HEK293T (cell line): Measurements from ENCODE around the gene SMARCD1.

Experiments
- CTCF ChIA-PET: fragments of 350-600 bp; formaldehyde crosslinking; extraction: SDS; loops from one replicate; lab custom pipeline; 2021; ENCODE audit warnings: antibody characterized with exemption, inconsistent platforms; lab: Yijun Ruan, JAX
- POLR2A ChIA-PET: fragments of 350-600 bp; formaldehyde crosslinking; extraction: SDS; loops from one replicate; lab custom pipeline; 2020; ENCODE audit warnings: antibody characterized with exemption, inconsistent platforms; lab: Yijun Ruan, JAX
- DNase-seq: peaks from one replicate; pipeline ENCODE4 v3.0.0; 2012; ENCODE audit warnings: mixed read lengths; ENCODE audit errors: extremely low spot score
- ARNT ChIP-seq: fragments of 450-650 bp; IDR thresholded peaks from 2 replicates; pipeline ENCODE4 v1.6.1; 2017; ENCODE audit warnings: mild to moderate bottlenecking
- BHLHE40 ChIP-seq: fragments of 450-650 bp; IDR thresholded peaks from 2 replicates; pipeline ENCODE4 v1.6.1; 2016; ENCODE audit warnings: mild to moderate bottlenecking, moderate library complexity, borderline replicate concordance
- CTBP1 ChIP-seq: fragments of 450-650 bp; IDR thresholded peaks from 2 replicates; pipeline ENCODE4 v1.6.1; 2016; ENCODE audit warnings: borderline replicate concordance
- ELF4 ChIP-seq: fragments of 450-650 bp; IDR thresholded peaks from 2 replicates; pipeline ENCODE4 v1.6.1; 2017; ENCODE audit warnings: antibody characterized with exemption
- FOXA1 ChIP-seq: fragments of 450-650 bp; IDR thresholded peaks from 2 replicates; pipeline ENCODE4 v1.6.1; 2016; ENCODE audit warnings: mild to moderate bottlenecking
- FOXK2 ChIP-seq: fragments of 450-650 bp; IDR thresholded peaks from 2 replicates; pipeline ENCODE4 v1.6.1; 2016; ENCODE audit warnings: mild to moderate bottlenecking
- FOXM1 ChIP-seq: fragments of 450-650 bp; IDR thresholded peaks from 2 replicates; pipeline ENCODE4 v1.6.1; 2017; ENCODE audit warnings: mild to moderate bottlenecking, borderline replicate concordance
- HDGF ChIP-seq: fragments of 450-650 bp; IDR thresholded peaks from 2 replicates; pipeline ENCODE4 v1.6.1; 2017; ENCODE audit warnings: antibody characterized with exemption, borderline replicate concordance
- L3MBTL2 ChIP-seq: fragments of 450-650 bp; conservative IDR thresholded peaks from 2 replicates; pipeline ENCODE4 v1.6.1; 2016; ENCODE audit warnings: mild to moderate bottlenecking
- LEF1 ChIP-seq: fragments of 450-650 bp; IDR thresholded peaks from 2 replicates; pipeline ENCODE4 v1.6.1; 2017; ENCODE audit warnings: mild to moderate bottlenecking, borderline replicate concordance
- NFRKB ChIP-seq: fragments of 450-650 bp; IDR thresholded peaks from 2 replicates; pipeline ENCODE4 v1.6.1; 2016; ENCODE audit warnings: mild to moderate bottlenecking, moderate library complexity
- PKNOX1 ChIP-seq: fragments of 450-650 bp; IDR thresholded peaks from 2 replicates; pipeline ENCODE4 v1.6.1; 2016
- SP1 ChIP-seq: fragments of 450-650 bp; IDR thresholded peaks from 2 replicates; pipeline ENCODE4 v1.6.1; 2017
- SUZ12 ChIP-seq: fragments of 450-650 bp; IDR thresholded peaks from 2 replicates; pipeline ENCODE4 v1.6.1; 2016; ENCODE audit warnings: mild to moderate bottlenecking
- TARDBP ChIP-seq: fragments of 450-650 bp; IDR thresholded peaks from 2 replicates; pipeline ENCODE4 v1.6.1; 2016
- ZNF384 ChIP-seq: fragments of 450-650 bp; IDR thresholded peaks from 2 replicates; pipeline ENCODE4 v1.6.1; 2016

The SMARCD1 gene

GRCh38 chr12:50041962-50042361 is 43.2 kb upstream of the SMARCD1 start:
- no peak for TF ChIP-seq LEF1
- TF ChIP-seq L3MBTL2 = no peak
- TF ChIP-seq NFRKB = no peak
- TF ChIP-seq FOXK2 = no peak
- no peak for TF ChIP-seq SUZ12
- no peak for TF ChIP-seq PKNOX1
- TF ChIP-seq CTBP1 = no peak
- no peak for TF ChIP-seq ARNT
- TF ChIP-seq FOXM1 = no peak
- POLR2A ChIA-PET = no interaction called here
- no peak for DNase-seq
- CTCF ChIA-PET = no interaction called here

GRCh38 chr12:50042693-50043092 is 42.4 kb upstream of the SMARCD1 start:
- no peak for TF ChIP-seq FOXA1
- no peak for TF ChIP-seq ARNT
- no peak for TF ChIP-seq ZNF384
- TF ChIP-seq BHLHE40 = no peak
- TF ChIP-seq LEF1 = no peak
- no peak for TF ChIP-seq HDGF
- no peak for TF ChIP-seq FOXK2
- no peak for TF ChIP-seq SUZ12
- TF ChIP-seq CTBP1 = no peak
- TF ChIP-seq L3MBTL2 = no peak

GRCh38 chr12:50043308-50043707 is 41.8 kb upstream of the SMARCD1 start:
- TF ChIP-seq FOXA1 (no peak), SP1 (no peak), PKNOX1 (no peak), ELF4 (no peak), SUZ12 (no peak), FOXK2 (no peak), ZNF384 (no peak), LEF1 (no peak), TARDBP (no peak), FOXM1 (no peak), NFRKB (no peak), ARNT (no peak), HDGF (no peak)
- DNase-seq = no peak
- CTCF ChIA-PET = interaction anchor here (1.3 kb wide), 1 partner anchor 27 kb away, joined by 7 read pairs; no protein-coding TSS in a partner anchor
- POLR2A ChIA-PET = no interaction called here

More at GRCh38 chr12:50042693-50043092, 42.4 kb upstream of the SMARCD1 start:
- no peak for DNase-seq
- ChIA-PET POLR2A (no interaction called here), CTCF (interaction anchor here (1.3 kb wide), 1 partner anchor 28 kb away, joined by 7 read pairs; no protein-coding TSS in a partner anchor)

- CTCF ChIA-PET = interaction anchor here (1.3 kb wide), 1 partner anchor 27 kb away, joined by 7 read pairs; no protein-coding TSS in a partner anchor
- TF ChIP-seq CTBP1 (no peak), SUZ12 (no peak), HDGF (no peak), SP1 (no peak), L3MBTL2 (no peak), LEF1 (no peak)
- POLR2A ChIA-PET = no interaction called here
- DNase-seq = no peak
Observed at GRCh38 chr12:50043854-50044253, 41.3 kb upstream of the SMARCD1 start.

- no peak for DNase-seq
- POLR2A ChIA-PET = no interaction called here
- CTCF ChIA-PET = interaction anchor here (0.8 to 1.4 kb wide), 2 partner anchors 8 to 9 kb away, joined by 3 to 6 read pairs; no protein-coding TSS in a partner anchor
- TF ChIP-seq SUZ12 (no peak), ELF4 (no peak), ZNF384 (no peak), FOXK2 (no peak), SP1 (no peak), HDGF (no peak), CTBP1 (no peak), FOXM1 (no peak), BHLHE40 (no peak), FOXA1 (no peak), TARDBP (no peak), NFRKB (no peak), PKNOX1 (no peak)
Observed at GRCh38 chr12:50047693-50048250, 37.4 kb upstream of the SMARCD1 start.

GRCh38 chr12:50049254-50050118 is 35.7 kb upstream of the SMARCD1 start:
- ChIA-PET CTCF (interaction anchor here (1.1 to 1.7 kb wide), 3 partner anchors 11 to 14 kb away, joined by 3 to 10 read pairs (median 9); no protein-coding TSS in a partner anchor), POLR2A (interaction anchor here (1.9 kb wide), 1 partner anchor 13 kb away, joined by 6 read pairs; no protein-coding TSS in a partner anchor)
- TF ChIP-seq SP1 = no peak
- TF ChIP-seq ELF4 = no peak
- no peak for TF ChIP-seq NFRKB
- TF ChIP-seq ZNF384 = no peak
- no peak for TF ChIP-seq CTBP1
- TF ChIP-seq PKNOX1 = no peak
- no peak for TF ChIP-seq ARNT
- TF ChIP-seq FOXK2 = no peak
- TF ChIP-seq FOXA1 = no peak
- TF ChIP-seq L3MBTL2 = no peak
- TF ChIP-seq FOXM1 = no peak
- no peak for TF ChIP-seq LEF1
- DNase-seq = no peak
